Renal cortical epithelial cell (primary cell): ENCODE data around the gene SMYD4. TPM values are rescaled to one million over a fixed set of nuclear protein-coding genes. Genes with fewer than 3 reads are reported as not detected.

Experiments used
- DNase-seq: peaks from one replicate; pipeline ENCODE4 v3.0.0-alpha.2; 2011; ENCODE audit warnings: low read depth
- total RNA-seq: library from RNA; depleted of rRNA; stranded (reverse); fragments of >200 nt; gene quantifications from 2 replicates; pipeline ENCODE4 v1.2.3, GENCODE V29; 2014

Gene SMYD4
- total RNA-seq, 1 donor from 2014 or later, result 12.1 TPM

- DNase-seq, result peak; percentile 83
These were observed 99.1 kb downstream of the SMYD4 start for GRCh38 chr17:1730326-1731193.

DNA sequence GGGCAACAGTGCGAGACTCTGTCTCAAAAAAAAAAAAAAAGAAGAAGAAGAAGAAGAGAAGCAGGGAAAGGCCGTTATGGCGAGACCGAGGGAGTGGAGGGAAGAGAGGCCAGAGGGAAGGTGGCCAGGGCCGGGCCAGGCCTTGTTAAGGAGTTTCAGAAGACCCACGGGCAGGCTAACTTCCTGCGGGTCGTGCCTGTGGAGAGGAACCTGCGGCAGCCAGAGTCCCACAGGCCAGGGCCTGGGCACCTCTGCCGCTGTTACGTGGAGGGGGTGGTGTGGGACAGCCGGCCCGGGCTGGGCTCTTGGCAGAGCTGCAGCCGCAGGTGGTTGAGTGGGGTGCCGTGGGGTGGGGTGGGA lies 99.8 kb downstream of the SMYD4 start:
- no peak for DNase-seq

Other genes with a start within 250 kb of the SMYD4 start
- 8.9 and 33.1 TPM in 2 replicates for gene SLC43A2, start 201.1 kb downstream of the SMYD4 start, total RNA-seq
- gene SCARF1, start 184.2 kb downstream of the SMYD4 start, total RNA-seq, result 0.55 and 1.6 TPM in 2 replicates
- gene RILP, start 180.0 kb downstream of the SMYD4 start, total RNA-seq, result 4.9 and 19.8 TPM in 2 replicates
- gene PRPF8, start 145.0 kb downstream of the SMYD4 start, total RNA-seq, result 55.7 and 166 TPM in 2 replicates
- gene TLCD2, start 119.5 kb downstream of the SMYD4 start, total RNA-seq, result 6.6 and 7.5 TPM in 2 replicates
- 29.2 and 42.6 TPM in 2 replicates for gene WDR81, start 105.2 kb downstream of the SMYD4 start, total RNA-seq
- gene SERPINF2, start 87.0 kb downstream of the SMYD4 start, total RNA-seq, result 0.87 and 9.6 TPM in 2 replicates
- gene SERPINF1, start 67.8 kb downstream of the SMYD4 start, total RNA-seq, result 0.70 and 4.9 TPM in 2 replicates
- 26.6 and 59.5 TPM in 2 replicates for gene RPA1, start 103 bp upstream of the SMYD4 start, total RNA-seq
- 0.35 and 4.3 TPM in 2 replicates for gene RTN4RL1, start 195.4 kb upstream of the SMYD4 start, total RNA-seq
- 18.4 and 36.2 TPM in 2 replicates for gene DPH1, start 200.3 kb upstream of the SMYD4 start, total RNA-seq
- 24.0 and 93.4 TPM in 2 replicates for gene OVCA2, start 212.1 kb upstream of the SMYD4 start, total RNA-seq
- gene HIC1, start 225.2 kb upstream of the SMYD4 start, total RNA-seq, result 1.0 and 2.3 TPM in 2 replicates